HCT116 (cell line): Measurements from ENCODE around the gene POLD1. TPM values are rescaled to one million over a fixed set of nuclear protein-coding genes. Genes with fewer than 3 reads are reported as not detected.

Experiments
- ATAC-seq: fragments of 200-7000 bp; cut with Tn5 transposase; 2 replicates; pipeline ENCODE4 v1.9.1; 2020; ENCODE audit warnings: mild to moderate bottlenecking, moderate library complexity
- BruUV-seq: library from RNA; stranded (reverse); fragments of 400-500 nt; replicated peaks from 2 replicates; lab custom pipeline; 2021; lab: Mats Ljungman, UMichigan
- CTCF ChIA-PET: fragments of 300-600 bp; sonication (Branson Sonifier 250); formaldehyde crosslinking; loops from one replicate; lab custom pipeline; 2021; ENCODE audit warnings: antibody characterized with exemption; lab: Charles Lee
- POLR2A ChIA-PET: fragments of 300-600, 350-600 bp; sonication (Branson Sonifier 250); formaldehyde crosslinking; loops from one replicate; lab custom pipeline; 2021; ENCODE audit warnings: antibody characterized with exemption; lab: Charles Lee
- RAD21 ChIA-PET, 2 experiments: fragments of 300-600 bp; sonication (Branson Sonifier 250); formaldehyde crosslinking; loops; one replicate each; lab custom pipeline; 2023; ENCODE audit warnings: low total read pairs in 2 of 2; ENCODE audit not compliant: uncharacterized antibody in 2 of 2, unreplicated experiment in 2 of 2, low non-redundant PET in 1 of 2; lab: Charles Lee
- DNase-seq: peaks from one replicate; pipeline ENCODE4 v3.0.0-alpha.2; 2010; ENCODE audit warnings: low read depth, low spot score
- H2AFZ ChIP-seq: fragments of 200-600 bp; shearing (Covaris generic), sonication (generic); 2 replicates; pipeline ENCODE4 v1.6.1; 2017; ENCODE audit warnings: low read depth, mixed run types, mixed read lengths, antibody characterized with exemption, low read length; ENCODE audit not compliant: poor library complexity, severe bottlenecking
- H3K27ac ChIP-seq: 2 replicates; pipeline ENCODE4 v1.5.1; 2012; ENCODE audit warnings: low read depth, low read length
- H3K27me3 ChIP-seq: fragments of 200-600 bp; sonication (generic); 2 replicates; pipeline ENCODE4 v1.6.1; 2016; ENCODE audit warnings: mixed run types, low read length, mixed read lengths; ENCODE audit not compliant: insufficient read depth
- H3K36me3 ChIP-seq, 2 experiments: fragments of 200-500 bp in 1 of 2; fragments of 200-600 bp in 1 of 2; sonication (Bioruptor generic) in 1 of 2; sonication (generic) in 1 of 2; 2 replicates each; pipeline versions ENCODE4 v1.5.1 to v1.6.1; 2014 to 2016; ENCODE audit warnings: low read length in 2 of 2, inconsistent platforms in 1 of 2, mixed read lengths in 1 of 2, mixed run types in 1 of 2; ENCODE audit not compliant: insufficient read depth in 2 of 2, control insufficient read depth in 1 of 2
- H3K4me1 ChIP-seq, 2 experiments: fragments of 200-600 bp in 1 of 2; sonication (generic) in 1 of 2; 2 replicates each; pipeline versions ENCODE4 v1.5.1 to v1.6.1; 2012 to 2017; ENCODE audit warnings: low read length in 2 of 2, inconsistent platforms in 1 of 2, mild to moderate bottlenecking in 1 of 2, mixed read lengths in 1 of 2, mixed run types in 1 of 2, moderate library complexity in 1 of 2; ENCODE audit not compliant: insufficient read depth in 2 of 2, control insufficient read depth in 1 of 2
- H3K4me2 ChIP-seq: fragments of 200-600 bp; sonication (generic); 2 replicates; pipeline ENCODE4 v1.6.1; 2017; ENCODE audit warnings: mixed run types, low read length, mixed read lengths
- H3K4me3 ChIP-seq, 2 experiments: fragments of 200-600 bp in 1 of 2; sonication (generic) in 1 of 2; replicated peaks in 1 of 2; 2 replicates each; pipeline ENCODE4 v1.5.1; 2011 to 2016; ENCODE audit warnings: low read length in 2 of 2, control low read depth in 1 of 2, low read depth in 1 of 2, mild to moderate bottlenecking in 1 of 2, mixed read lengths in 1 of 2, mixed run types in 1 of 2
- H3K79me2 ChIP-seq: fragments of 200-600 bp; sonication (generic); 2 replicates; pipeline ENCODE4 v1.6.1; 2017; ENCODE audit warnings: mild to moderate bottlenecking, mixed run types, low read length, moderate library complexity, mixed read lengths; ENCODE audit not compliant: insufficient read depth
- H3K9ac ChIP-seq: fragments of 200-600 bp; sonication (generic); 2 replicates; pipeline ENCODE4 v1.6.1; 2016; ENCODE audit warnings: low read length, mixed read lengths
- H3K9me2 ChIP-seq: fragments of 200-600 bp; sonication (generic), shearing (Covaris generic); 2 replicates; pipeline ENCODE4 v1.6.1; 2017; ENCODE audit warnings: mixed run types, mild to moderate bottlenecking, moderate library complexity; ENCODE audit not compliant: insufficient read depth
- H3K9me3 ChIP-seq, 2 experiments: fragments of 200-500 bp in 1 of 2; fragments of 200-600 bp in 1 of 2; sonication (Bioruptor generic) in 1 of 2; sonication (generic) in 1 of 2; 2 replicates each; pipeline ENCODE4 v1.6.1; 2014 to 2017; ENCODE audit warnings: low read length in 2 of 2, mixed read lengths in 2 of 2, inconsistent platforms in 1 of 2, low read depth in 1 of 2, mild to moderate bottlenecking in 1 of 2, mixed run types in 1 of 2, moderate library complexity in 1 of 2; ENCODE audit not compliant: control insufficient read depth in 1 of 2, insufficient read depth in 1 of 2
- H4K20me1 ChIP-seq: fragments of 200-600 bp; sonication (generic), shearing (Covaris generic); 2 replicates; pipeline ENCODE4 v1.6.1; 2017; ENCODE audit warnings: mixed run types, mild to moderate bottlenecking, moderate library complexity; ENCODE audit not compliant: insufficient read depth
- CBX3 ChIP-seq: IDR thresholded peaks from 2 replicates; pipeline ENCODE4 v1.6.1; 2012; ENCODE audit warnings: low read depth
- CEBPB ChIP-seq: IDR thresholded peaks from 2 replicates; pipeline ENCODE4 v1.6.1; 2012; ENCODE audit warnings: low read depth
- FOSL1 ChIP-seq: IDR thresholded peaks from 2 replicates; pipeline ENCODE4 v1.6.1; 2012; ENCODE audit warnings: low read depth
- POLR2A ChIP-seq: IDR thresholded peaks from 2 replicates; pipeline ENCODE4 v1.7.0; 2011; ENCODE audit warnings: borderline replicate concordance; ENCODE audit not compliant: insufficient read depth, insufficient read length; ENCODE audit errors: extremely low read depth
- RAD21 ChIP-seq: IDR thresholded peaks from 2 replicates; pipeline ENCODE4 v1.6.1; 2012; ENCODE audit warnings: low read depth, mild to moderate bottlenecking
- REST ChIP-seq: IDR thresholded peaks from 2 replicates; pipeline ENCODE4 v1.6.1; 2012; ENCODE audit warnings: low read depth
- TCF7L2 ChIP-seq: IDR thresholded peaks from 2 replicates; pipeline ENCODE4 v1.7.0; 2011; ENCODE audit warnings: borderline replicate concordance, inconsistent platforms; ENCODE audit not compliant: insufficient read depth, insufficient read length; ENCODE audit errors: extremely low read depth
- intact Hi-C: fragments of 100-400 bp; cut with micrococcal nuclease; formaldehyde crosslinking; loops from 2 replicates; pipeline ENCODE4 v1.10.0; 2022
- total RNA-seq: library from RNA; stranded (reverse); gene quantifications from one replicate; pipeline ENCODE4 v1.2.1, GENCODE V29; 2021; ENCODE audit not compliant: unreplicated experiment

POLD1 gene
- total RNA-seq, 1 experiment from 2014 or later: 122 TPM

GRCh38 chr19:50419580-50420035, 35.5 kb downstream of the POLD1 start (continued):
- TF ChIP-seq POLR2A (no peak), RAD21 (no peak), CEBPB (no peak), TCF7L2 (no peak), FOSL1 (no peak)

GRCh38 chr19:50420127-50420526, 36.0 kb downstream of the POLD1 start:
- no peaks in the 10 kb centered on the region for H3K9me2 ChIP-seq
- H3K79me2 ChIP-seq: no peaks in the 10 kb centered on the region
- ChIA-PET POLR2A (no interaction called here), RAD21 (no interaction called here), CTCF (no interaction called here)
- TF ChIP-seq REST (no peak), CBX3 (no peak)
- no peaks in the 10 kb centered on the region for H3K9me3 ChIP-seq
- no peak for DNase-seq
- H3K9ac ChIP-seq: no peak overlapping the region
- H2AFZ ChIP-seq: no peak overlapping the region
- H3K4me3 ChIP-seq: no peak overlapping the region
- H3K27me3 ChIP-seq: no peaks in the 10 kb centered on the region
- no peaks in the 10 kb centered on the region for H4K20me1 ChIP-seq
- no peak for ATAC-seq
- no peaks in the 10 kb centered on the region for H3K4me1 ChIP-seq
- intact Hi-C loops: no loop called here
- no peak overlapping the region for H3K27ac ChIP-seq
- H3K36me3 ChIP-seq: no peaks in the 10 kb centered on the region
- H3K4me2 ChIP-seq: no peak overlapping the region
- no TSS peak for BruUV-seq
